ENCODE results near the gene TSPAN9.

TSPAN9 gene

GRCh38 chr12:3256103-3256631, 179.0 kb downstream of the TSPAN9 start:
- DNase-seq: no peak

- no peak for DNase-seq
These were observed 180.2 kb downstream of the TSPAN9 start for GRCh38 chr12:3257411-3257810.

GRCh38 chr12:3259973-3260372, 182.8 kb downstream of the TSPAN9 start:
- DNase-seq: no peak

GRCh38 chr12:3261782-3262359, 184.7 kb downstream of the TSPAN9 start:
- DNase-seq: no peak

GRCh38 chr12:3262470-3262869, 185.3 kb downstream of the TSPAN9 start:
- DNase-seq: no peak

- no peak for DNase-seq
These were observed 186.1 kb downstream of the TSPAN9 start for GRCh38 chr12:3263282-3263681.

GRCh38 chr12:3263939-3264922, 187.1 kb downstream of the TSPAN9 start:
- DNase-seq: no peak

- no peak for DNase-seq
These were observed 188.2 kb downstream of the TSPAN9 start for GRCh38 chr12:3265406-3265805.

- no peak for DNase-seq
These were observed 189.5 kb downstream of the TSPAN9 start for GRCh38 chr12:3266638-3267037.

GRCh38 chr12:3267690-3268089, 190.5 kb downstream of the TSPAN9 start:
- DNase-seq: no peak

GRCh38 chr12:3269594-3269993, 192.4 kb downstream of the TSPAN9 start:
- no peak for DNase-seq

GRCh38 chr12:3271146-3271545, 194.0 kb downstream of the TSPAN9 start:
- no peak for DNase-seq

GRCh38 chr12:3271639-3272038, 194.5 kb downstream of the TSPAN9 start:
- DNase-seq: no peak

GRCh38 chr12:3272958-3273357, 195.8 kb downstream of the TSPAN9 start:
- no peak for DNase-seq

- no peak for DNase-seq
These were observed 196.3 kb downstream of the TSPAN9 start for GRCh38 chr12:3273409-3273853.

- no peak for DNase-seq
These were observed 197.5 kb downstream of the TSPAN9 start for GRCh38 chr12:3274664-3275063.

GRCh38 chr12:3275171-3276041, 198.2 kb downstream of the TSPAN9 start:
- peak; percentile 87 for DNase-seq

- DNase-seq: no peak
These were observed 199.0 kb downstream of the TSPAN9 start for GRCh38 chr12:3276226-3276625.

GRCh38 chr12:3277306-3277943, 200.2 kb downstream of the TSPAN9 start:
- DNase-seq: no peak

GRCh38 chr12:3278681-3279414, 201.7 kb downstream of the TSPAN9 start:
- DNase-seq: no peak

GRCh38 chr12:3279415-3279780, 202.2 kb downstream of the TSPAN9 start:
- DNase-seq: no peak

GRCh38 chr12:3279832-3280231, 202.7 kb downstream of the TSPAN9 start:
- DNase-seq: no peak

All from islet precursor cell (in vitro differentiated cells).